ENCODE data around the gene PPIA.

The PPIA gene

GRCh38 chr7:44796504-44797328 lies at the start of gene PPIA:
PPIA (plus strand) TSS chr7:44796681; CDS start chr7:44796725, 44 bp downstream.
- DNase-seq (ENCODE audit: low spot score) = peak; percentile 97

- DNase-seq (ENCODE audit: low spot score) = peak; percentile 93
Observed at GRCh38 chr7:44748045-44748947, 48.2 kb upstream of the PPIA start, which contains the start of gene ZMIZ2. ZMIZ2 (plus strand) TSS chr7:44748847; CDS start chr7:44756250, 7,403 bp downstream.

- no peak for DNase-seq (ENCODE audit: low spot score)
Observed at GRCh38 chr7:44748948-44749731, 47.3 kb upstream of the PPIA start.

GRCh38 chr7:44749992-44750391 lies 46.5 kb upstream of the PPIA start:
- DNase-seq (ENCODE audit: low spot score) = no peak

GRCh38 chr7:44750424-44750823 lies 46.1 kb upstream of the PPIA start:
- DNase-seq (ENCODE audit: low spot score) = no peak

- no peak for DNase-seq (ENCODE audit: low spot score)
Observed at GRCh38 chr7:44750921-44751571, 45.4 kb upstream of the PPIA start.

GRCh38 chr7:44752822-44753221 lies 43.7 kb upstream of the PPIA start:
- no peak for DNase-seq (ENCODE audit: low spot score)

GRCh38 chr7:44754802-44755697 lies 41.4 kb upstream of the PPIA start:
- DNase-seq (ENCODE audit: low spot score) = no peak

GRCh38 chr7:44755698-44756627 lies 40.5 kb upstream of the PPIA start:
- no peak for DNase-seq (ENCODE audit: low spot score)

GRCh38 chr7:44756904-44757303 lies 39.6 kb upstream of the PPIA start:
- no peak for DNase-seq (ENCODE audit: low spot score)

- peak; percentile 43 for DNase-seq (ENCODE audit: low spot score)
Observed at GRCh38 chr7:44757311-44757710, 39.2 kb upstream of the PPIA start.

GRCh38 chr7:44757739-44758138 lies 38.7 kb upstream of the PPIA start:
- DNase-seq (ENCODE audit: low spot score) = no peak

- no peak for DNase-seq (ENCODE audit: low spot score)
Observed at GRCh38 chr7:44759246-44759645, 37.2 kb upstream of the PPIA start.

- DNase-seq (ENCODE audit: low spot score) = no peak
Observed at GRCh38 chr7:44760034-44760580, 36.4 kb upstream of the PPIA start.

GRCh38 chr7:44761207-44762161 lies 35.0 kb upstream of the PPIA start:
- DNase-seq (ENCODE audit: low spot score) = no peak

- DNase-seq (ENCODE audit: low spot score) = no peak
Observed at GRCh38 chr7:44762300-44762699, 34.2 kb upstream of the PPIA start.

GRCh38 chr7:44762726-44763522 lies 33.6 kb upstream of the PPIA start:
- no peak for DNase-seq (ENCODE audit: low spot score)

All from putamen (tissue), 1 donor.